ENCODE measurements around the gene CCDC180. TPM values are rescaled to one million over a fixed set of nuclear protein-coding genes. Genes with fewer than 3 reads are reported as not detected.

Gene CCDC180
- total and polyA plus RNA-seq, 10 of the 15 experiments (the other 5 are each of a cell fraction or from before 2014, with no cell fraction given): 0.31 to 1.1 (median 0.57) TPM

DNA sequence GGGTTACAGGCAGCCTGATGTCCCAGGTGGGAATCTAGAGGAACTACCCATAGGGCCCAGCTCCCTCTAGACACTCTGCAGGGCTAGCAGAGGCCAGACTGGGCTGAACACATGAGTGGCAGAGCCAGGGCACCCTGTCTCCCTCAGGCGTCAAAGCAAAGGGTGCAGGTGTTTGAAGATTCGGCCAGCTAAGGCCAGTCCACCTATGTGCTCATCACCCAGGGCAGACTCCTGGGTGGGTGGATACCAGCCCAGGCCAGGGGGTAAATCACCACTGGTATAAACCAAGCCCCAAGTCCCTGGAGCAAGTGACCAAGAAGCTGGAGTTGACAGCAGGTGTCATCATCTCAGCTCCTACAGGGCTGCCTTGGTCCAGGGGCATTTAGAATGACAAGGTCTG lies 3.4 kb downstream of the CCDC180 start:
- H4K20me1 ChIP-seq (ENCODE audit: control insufficient read depth, insufficient read depth): no peaks in the 10 kb centered on the region
- ChIA-PET SMC1A (ENCODE audit: uncharacterized antibody, unreplicated experiment) (no interaction called here), CTCF (no interaction called here), POLR2A (no interaction called here), RAD21 (ENCODE audit: unreplicated experiment) (no interaction called here)
- DNase-seq (ENCODE audit: low read depth, low spot score) (no peak), ATAC-seq (no peak), FAIRE-seq (no peak)
- H3K27me3 ChIP-seq (replicated peaks in 1 of 2; ENCODE audit: control insufficient read depth in 2 of 2, insufficient read depth in 2 of 2, low read length in 1 of 2): no peaks in the 10 kb centered on the region; a peak in 1 of 4 replicates
- WGBS (ENCODE audit: insufficient coverage, insufficient replicate concordance, low lambda C conversion rate, missing lambda C conversion rate): 37% methylated on average over 2 of the region's 2 CpGs
- no peaks in the 10 kb centered on the region; the same call in 2 of the 3 replicates for H3K9me3 ChIP-seq (replicated peaks; ENCODE audit: control insufficient read depth, insufficient read depth, low read length)
- no peak overlapping the region for H3K27ac ChIP-seq (ENCODE audit: control insufficient read depth, insufficient read depth)
- H3K4me2 ChIP-seq (ENCODE audit: control insufficient read depth, insufficient read depth): no peak overlapping the region
- no peaks in the 10 kb centered on the region for H3K4me1 ChIP-seq (ENCODE audit: control insufficient read depth, insufficient read depth, low read length)
- TF ChIP-seq, protein P1, sequence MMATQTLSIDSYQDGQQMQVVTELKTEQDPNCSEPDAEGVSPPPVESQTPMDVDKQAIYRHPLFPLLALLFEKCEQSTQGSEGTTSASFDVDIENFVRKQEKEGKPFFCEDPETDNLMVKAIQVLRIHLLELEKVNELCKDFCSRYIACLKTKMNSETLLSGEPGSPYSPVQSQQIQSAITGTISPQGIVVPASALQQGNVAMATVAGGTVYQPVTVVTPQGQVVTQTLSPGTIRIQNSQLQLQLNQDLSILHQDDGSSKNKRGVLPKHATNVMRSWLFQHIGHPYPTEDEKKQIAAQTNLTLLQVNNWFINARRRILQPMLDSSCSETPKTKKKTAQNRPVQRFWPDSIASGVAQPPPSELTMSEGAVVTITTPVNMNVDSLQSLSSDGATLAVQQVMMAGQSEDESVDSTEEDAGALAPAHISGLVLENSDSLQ (IDR thresholded peaks at IDR 0.05): no peak
- TF ChIP-seq GATAD2B (conservative IDR thresholded peaks at IDR 0.05; ENCODE audit: low read depth): no peak
- no peak for TF ChIP-seq RAD51 (IDR thresholded peaks at IDR 0.05)
- TF ChIP-seq ZNF24 (IDR thresholded peaks at IDR 0.05): no peak
- no peak for TF ChIP-seq CREB1 (IDR thresholded peaks at IDR 0.05; ENCODE audit: low read depth)
- TF ChIP-seq NFIC (IDR thresholded peaks at IDR 0.05; ENCODE audit: low read depth, low read length): no peak
- no peak for TF ChIP-seq NFXL1 (IDR thresholded peaks at IDR 0.05; ENCODE audit: borderline replicate concordance)
- TF ChIP-seq, protein P2, sequence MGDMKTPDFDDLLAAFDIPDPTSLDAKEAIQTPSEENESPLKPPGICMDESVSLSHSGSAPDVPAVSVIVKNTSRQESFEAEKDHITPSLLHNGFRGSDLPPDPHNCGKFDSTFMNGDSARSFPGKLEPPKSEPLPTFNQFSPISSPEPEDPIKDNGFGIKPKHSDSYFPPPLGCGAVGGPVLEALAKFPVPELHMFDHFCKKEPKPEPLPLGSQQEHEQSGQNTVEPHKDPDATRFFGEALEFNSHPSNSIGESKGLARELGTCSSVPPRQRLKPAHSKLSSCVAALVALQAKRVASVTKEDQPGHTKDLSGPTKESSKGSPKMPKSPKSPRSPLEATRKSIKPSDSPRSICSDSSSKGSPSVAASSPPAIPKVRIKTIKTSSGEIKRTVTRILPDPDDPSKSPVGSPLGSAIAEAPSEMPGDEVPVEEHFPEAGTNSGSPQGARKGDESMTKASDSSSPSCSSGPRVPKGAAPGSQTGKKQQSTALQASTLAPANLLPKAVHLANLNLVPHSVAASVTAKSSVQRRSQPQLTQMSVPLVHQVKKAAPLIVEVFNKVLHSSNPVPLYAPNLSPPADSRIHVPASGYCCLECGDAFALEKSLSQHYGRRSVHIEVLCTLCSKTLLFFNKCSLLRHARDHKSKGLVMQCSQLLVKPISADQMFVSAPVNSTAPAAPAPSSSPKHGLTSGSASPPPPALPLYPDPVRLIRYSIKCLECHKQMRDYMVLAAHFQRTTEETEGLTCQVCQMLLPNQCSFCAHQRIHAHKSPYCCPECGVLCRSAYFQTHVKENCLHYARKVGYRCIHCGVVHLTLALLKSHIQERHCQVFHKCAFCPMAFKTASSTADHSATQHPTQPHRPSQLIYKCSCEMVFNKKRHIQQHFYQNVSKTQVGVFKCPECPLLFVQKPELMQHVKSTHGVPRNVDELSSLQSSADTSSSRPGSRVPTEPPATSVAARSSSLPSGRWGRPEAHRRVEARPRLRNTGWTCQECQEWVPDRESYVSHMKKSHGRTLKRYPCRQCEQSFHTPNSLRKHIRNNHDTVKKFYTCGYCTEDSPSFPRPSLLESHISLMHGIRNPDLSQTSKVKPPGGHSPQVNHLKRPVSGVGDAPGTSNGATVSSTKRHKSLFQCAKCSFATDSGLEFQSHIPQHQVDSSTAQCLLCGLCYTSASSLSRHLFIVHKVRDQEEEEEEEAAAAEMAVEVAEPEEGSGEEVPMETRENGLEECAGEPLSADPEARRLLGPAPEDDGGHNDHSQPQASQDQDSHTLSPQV (IDR thresholded peaks at IDR 0.05): no peak
- no peak for TF ChIP-seq RBBP5 (conservative IDR thresholded peaks at IDR 0.05)
- TF ChIP-seq RCOR1 (conservative IDR thresholded peaks at IDR 0.05; ENCODE audit: low read depth, low read length): no peak
- no peak for TF ChIP-seq SIN3A (IDR thresholded peaks at IDR 0.05; ENCODE audit: low read depth, low read length)
- TF ChIP-seq SUZ12 (IDR thresholded peaks at IDR 0.05; ENCODE audit: unreplicated experiment): no peak
- no peak for TF ChIP-seq SP1 (IDR thresholded peaks at IDR 0.05; ENCODE audit: low read depth, low read length)
- no peak for TF ChIP-seq TAF1 (IDR thresholded peaks at IDR 0.05; ENCODE audit: borderline replicate concordance, low read depth, low read length)
- TF ChIP-seq CHD2 (IDR thresholded peaks at IDR 0.05; ENCODE audit: borderline replicate concordance, low read depth, low read length): no peak
- no peak for TF ChIP-seq SIX5 (IDR thresholded peaks at IDR 0.05; ENCODE audit: low read depth, low read length, severe bottlenecking)
- no peak for TF ChIP-seq WRNIP1 (IDR thresholded peaks at IDR 0.05; ENCODE audit: borderline replicate concordance, low read depth, low read length)
- no peak for TF ChIP-seq MXI1 (IDR thresholded peaks at IDR 0.05; ENCODE audit: low read depth, low read length)
- no peak for TF ChIP-seq BHLHE40 (IDR thresholded peaks at IDR 0.05; ENCODE audit: borderline replicate concordance in 1 of 2, low read depth in 2 of 2, low read length in 1 of 2)
- H3K36me3 ChIP-seq (ENCODE audit: control insufficient read depth in 2 of 2, insufficient read depth in 2 of 2, low read length in 1 of 2): no peaks in the 10 kb centered on the region; a peak in 1 of 4 replicates
- in situ Hi-C loops (cut with MboI): no loop called here
- no peak overlapping the region for H3K4me3 ChIP-seq
- no peak overlapping the region for H2AFZ ChIP-seq (ENCODE audit: control insufficient read depth, low read depth, low read length)
- H3K9ac ChIP-seq (ENCODE audit: control insufficient read depth, insufficient read depth, low read length): no peak overlapping the region
- intact Hi-C loops (cut with micrococcal nuclease; ENCODE audit: unreplicated experiment): no loop called here
- H3K79me2 ChIP-seq (ENCODE audit: control insufficient read depth, insufficient read depth, low read length): no peaks in the 10 kb centered on the region
- BruUV-seq (replicated peaks): no TSS peak
